ENCODE results near the gene ZBTB20.

GRCh38 chr3:114452256-114452655 lies 694.8 kb downstream of the ZBTB20 start:
- TF ChIP-seq, protein P1, sequence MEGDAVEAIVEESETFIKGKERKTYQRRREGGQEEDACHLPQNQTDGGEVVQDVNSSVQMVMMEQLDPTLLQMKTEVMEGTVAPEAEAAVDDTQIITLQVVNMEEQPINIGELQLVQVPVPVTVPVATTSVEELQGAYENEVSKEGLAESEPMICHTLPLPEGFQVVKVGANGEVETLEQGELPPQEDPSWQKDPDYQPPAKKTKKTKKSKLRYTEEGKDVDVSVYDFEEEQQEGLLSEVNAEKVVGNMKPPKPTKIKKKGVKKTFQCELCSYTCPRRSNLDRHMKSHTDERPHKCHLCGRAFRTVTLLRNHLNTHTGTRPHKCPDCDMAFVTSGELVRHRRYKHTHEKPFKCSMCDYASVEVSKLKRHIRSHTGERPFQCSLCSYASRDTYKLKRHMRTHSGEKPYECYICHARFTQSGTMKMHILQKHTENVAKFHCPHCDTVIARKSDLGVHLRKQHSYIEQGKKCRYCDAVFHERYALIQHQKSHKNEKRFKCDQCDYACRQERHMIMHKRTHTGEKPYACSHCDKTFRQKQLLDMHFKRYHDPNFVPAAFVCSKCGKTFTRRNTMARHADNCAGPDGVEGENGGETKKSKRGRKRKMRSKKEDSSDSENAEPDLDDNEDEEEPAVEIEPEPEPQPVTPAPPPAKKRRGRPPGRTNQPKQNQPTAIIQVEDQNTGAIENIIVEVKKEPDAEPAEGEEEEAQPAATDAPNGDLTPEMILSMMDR (conservative IDR thresholded peaks at IDR 0.05): no peak
- no peak for TF ChIP-seq EZH2 (IDR thresholded peaks at IDR 0.05; ENCODE audit: low read depth)

All from PC-9 (cell line).